Epithelial cell of prostate (primary cell): ENCODE results near the gene XCR1.
"Not testable (repeated sequence)": the region's sequence is repeated elsewhere in the genome, so short reads cannot be mapped to it uniquely, and the experiment has no call there.

Experiments used
- DNase-seq: peaks from one replicate; pipeline ENCODE4 v3.0.0-alpha.2; 2011; ENCODE audit warnings: low read depth, low spot score
- H3K27ac ChIP-seq: fragments of 450-650 bp; 2 replicates; pipeline ENCODE4 v1.5.1; 2017; ENCODE audit warnings: mild to moderate bottlenecking

The XCR1 gene, protein sequence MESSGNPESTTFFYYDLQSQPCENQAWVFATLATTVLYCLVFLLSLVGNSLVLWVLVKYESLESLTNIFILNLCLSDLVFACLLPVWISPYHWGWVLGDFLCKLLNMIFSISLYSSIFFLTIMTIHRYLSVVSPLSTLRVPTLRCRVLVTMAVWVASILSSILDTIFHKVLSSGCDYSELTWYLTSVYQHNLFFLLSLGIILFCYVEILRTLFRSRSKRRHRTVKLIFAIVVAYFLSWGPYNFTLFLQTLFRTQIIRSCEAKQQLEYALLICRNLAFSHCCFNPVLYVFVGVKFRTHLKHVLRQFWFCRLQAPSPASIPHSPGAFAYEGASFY

DNA sequence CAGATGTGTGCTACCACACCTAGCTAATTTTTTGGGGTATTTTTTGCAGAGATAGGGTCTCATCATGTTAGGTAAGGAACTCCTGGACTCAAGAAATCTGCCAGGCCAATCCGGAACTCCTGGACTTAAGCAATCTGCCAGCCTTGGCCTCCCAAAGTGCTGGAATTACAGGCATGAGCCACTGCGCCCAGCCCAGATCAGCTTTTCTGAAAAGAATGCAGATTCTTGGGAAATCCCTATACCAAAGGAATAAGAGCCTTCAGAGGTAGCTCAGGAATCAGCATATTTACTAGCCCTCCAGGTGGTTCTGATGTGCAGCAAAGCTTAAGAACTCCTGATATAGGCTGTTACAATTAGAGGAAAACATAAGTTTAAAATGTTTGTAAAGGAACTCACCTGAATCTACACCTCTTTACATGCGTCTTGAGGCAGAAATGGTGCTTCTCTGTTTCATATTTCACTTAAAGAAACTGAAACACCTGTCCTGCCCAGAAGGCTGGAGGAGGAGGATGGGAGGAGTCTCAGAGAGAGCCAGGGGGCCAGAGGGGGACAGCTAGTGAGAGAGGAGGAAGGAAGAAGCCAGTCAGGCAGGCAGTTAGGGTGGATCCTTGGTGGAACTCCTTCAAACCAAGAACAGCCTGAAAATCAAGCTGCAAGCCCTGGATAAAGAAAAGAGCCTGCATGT is at the start of gene XCR1:
Gene XCR1 (minus strand): TSS at position 463 of the 685 bp plus-strand sequence. CDS start 5,536 bp downstream, outside the sequence.
- H3K27ac ChIP-seq, result no peak within 1 kb of the TSS
- DNase-seq, result no peak

DNA sequence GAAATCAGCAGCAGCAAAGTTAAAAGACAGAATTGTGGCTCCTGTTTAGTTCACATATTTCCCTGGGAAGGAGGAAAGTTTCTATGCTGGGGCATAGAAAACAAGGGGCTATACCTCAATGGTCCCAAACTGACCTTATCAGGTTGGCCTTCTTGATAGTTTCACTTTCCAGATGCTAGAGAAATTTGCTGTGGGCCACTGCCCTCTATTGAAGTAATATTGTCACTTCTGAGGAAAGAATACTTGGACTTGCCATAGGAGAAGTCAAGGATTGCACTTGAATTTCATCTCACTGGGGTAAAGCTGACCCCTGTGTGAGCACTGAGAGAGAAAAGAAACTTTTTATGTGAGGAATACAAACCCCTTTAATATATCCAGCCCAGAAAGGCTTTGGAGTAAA is 49.3 kb upstream of the XCR1 start:
- DNase-seq, result no peak
- H3K27ac ChIP-seq, result no peak overlapping the region

DNA sequence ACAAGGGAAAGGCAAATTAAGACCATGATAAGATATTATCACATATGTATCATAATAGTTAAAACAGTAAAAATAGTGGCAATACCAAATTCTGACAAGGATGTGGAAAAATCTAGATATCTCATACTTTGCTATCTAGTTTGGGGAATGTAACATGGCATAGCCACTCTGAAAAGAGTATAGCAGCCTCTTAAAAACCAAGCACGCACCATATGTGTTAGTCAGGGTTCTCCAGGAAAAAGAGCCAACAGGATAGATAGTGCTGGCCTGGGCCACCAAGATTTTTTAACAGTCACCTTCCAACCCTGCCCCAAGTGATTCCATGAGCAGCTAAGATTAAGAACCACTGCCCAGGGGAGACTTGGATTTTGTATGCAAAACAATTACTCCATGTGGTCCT is 48.5 kb upstream of the XCR1 start:
- no peak overlapping the region for H3K27ac ChIP-seq
- no peak for DNase-seq

DNA sequence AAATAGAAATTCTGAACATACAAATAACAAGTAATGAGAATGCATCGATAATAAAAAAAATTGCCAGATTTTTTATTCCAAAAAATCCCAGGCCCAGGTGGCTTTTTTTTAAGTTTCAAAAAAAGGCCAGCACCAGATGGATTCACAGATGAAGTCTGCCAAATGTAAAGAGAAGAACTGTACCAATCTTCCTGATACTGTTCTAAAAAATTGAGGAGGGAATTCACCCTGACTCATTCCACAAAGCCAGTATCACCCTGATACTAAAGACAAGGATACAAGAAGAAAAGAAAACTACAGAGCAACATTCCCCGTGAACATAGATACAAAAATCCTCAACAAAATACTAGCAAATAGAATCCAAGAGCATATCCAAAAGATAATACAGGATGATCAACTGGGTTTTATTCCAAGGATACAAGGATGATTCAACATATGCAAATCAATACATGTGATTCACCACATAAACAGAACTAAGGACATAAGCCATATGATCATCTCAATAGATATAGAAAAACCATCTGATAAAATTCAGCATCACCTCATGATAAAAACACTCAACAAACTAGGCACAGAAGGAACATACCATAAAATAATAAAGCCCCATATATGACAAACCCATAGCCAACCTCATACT is 44.1 kb upstream of the XCR1 start:
- DNase-seq, result no peak
- no peak overlapping the region for H3K27ac ChIP-seq

DNA sequence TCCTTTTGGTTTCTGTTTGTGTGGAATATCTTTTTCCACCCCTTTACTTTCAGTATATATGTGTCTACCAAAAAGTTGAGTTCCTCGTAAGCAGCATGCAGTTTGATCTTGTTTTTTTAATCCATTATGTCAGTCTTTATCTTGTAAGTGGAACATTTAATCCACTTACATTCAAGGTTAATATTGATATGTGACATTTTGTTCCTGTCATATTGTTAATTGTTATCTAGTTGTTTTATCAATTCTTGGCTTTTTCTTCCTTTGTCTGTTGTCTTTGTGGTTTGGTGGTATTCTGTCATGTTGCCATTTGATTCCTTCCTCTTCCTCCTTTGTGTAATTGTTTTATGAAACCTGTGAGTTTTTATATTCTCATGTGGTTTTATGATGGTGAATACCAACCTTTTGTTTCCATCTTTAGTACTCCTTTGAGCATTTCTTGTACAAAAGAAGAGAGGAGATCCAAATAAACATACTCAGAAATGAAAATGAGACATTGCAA is 43.4 kb upstream of the XCR1 start:
- no peak for DNase-seq
- no peak overlapping the region for H3K27ac ChIP-seq

DNA sequence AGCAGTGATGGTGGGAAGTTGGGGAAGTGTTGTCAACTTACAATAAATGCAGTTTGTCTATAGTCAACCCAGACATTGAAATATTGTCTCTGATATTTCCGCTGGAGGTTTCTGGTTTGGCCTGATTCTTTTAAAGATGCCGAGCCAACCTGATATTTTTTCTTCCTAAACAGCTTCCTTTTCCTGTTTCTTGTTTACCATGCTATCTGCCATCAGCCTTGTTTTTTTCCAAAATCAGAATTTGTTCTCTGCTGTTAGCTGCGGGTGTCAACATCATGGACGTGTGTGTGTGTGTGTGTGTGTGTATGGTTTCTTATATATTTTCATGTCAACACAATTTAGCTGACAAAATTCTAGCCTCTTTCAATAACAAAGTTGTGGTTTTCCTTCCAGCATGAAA is 41.2 kb upstream of the XCR1 start:
- no peak for DNase-seq
- no peak overlapping the region for H3K27ac ChIP-seq

DNA sequence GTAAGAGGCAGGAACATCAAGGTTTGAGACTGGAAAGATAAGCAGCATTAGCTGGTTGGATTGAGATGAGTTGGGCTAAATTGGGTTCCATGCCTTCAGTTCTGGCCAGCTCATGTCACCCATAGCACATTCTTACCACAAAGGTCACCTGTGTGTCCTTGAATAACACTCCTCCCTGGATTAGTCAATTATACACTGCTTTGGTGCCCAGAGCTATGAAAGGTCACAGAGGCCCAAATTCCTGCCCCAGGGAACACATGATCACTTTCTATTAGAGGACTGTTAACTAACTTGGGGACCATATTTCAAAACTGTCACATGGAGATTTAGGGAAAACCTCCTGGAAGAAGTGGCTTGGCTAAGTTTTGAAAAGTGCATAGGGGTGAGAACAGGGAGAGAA is 40.1 kb upstream of the XCR1 start:
- no peak for DNase-seq
- H3K27ac ChIP-seq, result no peak overlapping the region

DNA sequence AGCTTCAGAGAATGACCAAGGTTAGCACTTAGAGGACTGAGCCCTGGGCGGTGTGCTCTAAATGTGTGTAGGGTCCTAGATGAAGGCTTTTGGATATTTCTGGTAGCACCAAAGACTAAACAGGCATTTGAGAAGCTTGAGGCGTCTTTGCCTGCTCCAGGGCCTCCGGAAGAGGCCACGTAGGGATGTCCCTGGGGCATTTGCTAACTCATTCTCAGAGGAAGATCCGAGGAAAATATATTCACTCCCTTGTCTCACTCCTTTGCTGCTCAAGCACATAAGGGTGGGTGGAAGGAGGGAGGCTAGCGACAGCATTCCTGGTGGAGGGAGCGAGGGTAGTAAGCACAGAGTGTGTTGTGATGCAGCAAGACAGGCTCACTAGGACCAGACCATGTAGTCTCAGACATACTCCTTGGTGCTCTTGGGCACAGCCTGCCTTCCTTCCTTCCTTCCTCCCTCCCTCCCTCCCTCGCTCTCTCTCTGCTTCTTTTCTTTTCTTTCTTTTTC is 38.5 kb upstream of the XCR1 start:
- no peak overlapping the region for H3K27ac ChIP-seq
- DNase-seq, result no peak

DNA sequence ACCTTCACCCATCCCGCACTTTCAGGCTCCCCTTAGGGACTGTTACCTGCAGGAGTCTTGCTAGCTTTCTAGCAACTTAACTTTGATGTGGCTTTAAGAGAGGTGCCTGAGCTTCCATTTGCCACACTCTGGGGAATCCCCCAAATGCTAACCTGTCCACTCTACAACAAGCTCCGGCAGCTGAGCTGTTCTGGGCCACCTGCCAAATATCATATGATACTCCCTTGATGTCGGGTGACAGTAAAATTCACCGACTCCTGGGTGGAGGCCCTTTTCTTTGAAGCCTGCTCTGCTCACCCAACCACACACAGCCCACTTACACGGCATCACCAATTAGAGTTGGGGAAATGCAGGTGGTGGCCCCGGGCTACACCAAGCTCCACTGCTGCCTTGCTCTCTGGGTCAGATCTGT is 38.0 kb upstream of the XCR1 start:
- DNase-seq, result peak; percentile 24

DNA sequence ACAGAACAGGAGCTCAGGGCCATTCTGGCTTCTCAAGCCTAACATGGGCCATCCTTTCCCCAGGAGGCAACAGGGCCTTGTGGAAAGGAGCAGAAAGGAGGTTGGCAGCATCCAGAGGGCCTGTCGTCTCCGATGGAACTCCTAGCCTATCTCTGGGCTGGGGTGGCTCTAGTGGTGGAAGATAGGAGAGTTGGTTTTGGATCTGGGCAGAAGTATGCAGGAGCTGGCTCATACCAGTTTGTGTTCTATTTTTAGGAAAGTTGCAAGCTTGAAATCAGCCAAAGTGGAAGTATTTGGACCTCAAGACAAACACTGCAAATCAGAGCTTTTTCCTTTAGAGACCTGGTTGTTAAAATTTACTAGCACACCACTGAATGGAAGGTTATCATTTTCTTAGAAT is 35.4 kb upstream of the XCR1 start:
- DNase-seq, result no peak
- no peak overlapping the region for H3K27ac ChIP-seq

More for the DNA sequence above, 38.0 kb upstream of the XCR1 start:
- no peak overlapping the region for H3K27ac ChIP-seq

DNA sequence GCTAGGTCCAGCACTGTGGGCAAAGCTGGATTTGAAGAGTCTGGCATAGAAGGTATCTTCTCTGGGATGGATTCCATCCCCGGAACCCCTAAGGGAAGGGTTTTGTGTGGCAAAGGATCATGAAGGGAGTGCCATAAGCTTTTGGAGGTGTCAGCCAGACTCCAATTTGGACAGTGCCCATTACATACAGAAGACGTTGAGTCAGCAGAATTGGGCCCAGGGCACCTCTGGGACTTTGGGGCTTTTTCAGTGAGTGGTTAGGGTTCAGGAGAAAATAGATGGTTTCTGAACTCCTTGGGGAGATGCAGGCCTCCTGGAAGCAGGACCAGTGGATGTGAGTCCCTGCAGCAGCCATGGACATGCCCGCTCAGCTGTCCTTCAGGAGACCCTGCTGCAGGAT is 34.6 kb upstream of the XCR1 start:
- no peak overlapping the region for H3K27ac ChIP-seq
- no peak for DNase-seq

DNA sequence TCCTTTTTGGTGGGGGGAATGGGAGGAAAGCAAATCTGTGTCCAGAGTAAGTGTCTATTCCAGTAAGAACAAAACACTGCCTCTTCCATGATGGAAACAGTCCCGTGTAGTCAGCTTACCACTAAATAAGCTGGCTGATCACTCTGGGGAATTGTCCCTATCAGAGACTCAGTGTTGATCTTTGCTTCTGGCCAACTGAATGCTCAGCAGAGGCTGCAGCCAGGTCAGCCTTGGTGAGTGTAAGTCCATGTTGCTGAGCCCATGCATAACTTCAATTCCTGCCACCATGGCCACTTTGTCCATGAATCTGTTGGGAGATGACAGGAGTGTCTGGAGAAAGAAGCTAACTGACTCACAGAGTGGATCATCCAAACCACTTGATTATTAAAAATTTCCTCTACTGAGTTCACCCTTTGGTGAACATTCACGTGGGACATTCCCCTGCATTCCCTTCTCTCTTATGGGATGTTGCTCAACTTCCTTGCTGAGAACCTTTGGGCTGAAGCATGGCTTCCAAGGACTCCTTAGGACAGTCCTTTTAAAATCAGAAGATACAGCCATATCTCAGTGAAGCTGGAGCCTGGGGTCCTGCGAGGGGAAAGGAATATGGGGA is 33.9 kb upstream of the XCR1 start:
- no peak overlapping the region for H3K27ac ChIP-seq
- DNase-seq, result no peak

DNA sequence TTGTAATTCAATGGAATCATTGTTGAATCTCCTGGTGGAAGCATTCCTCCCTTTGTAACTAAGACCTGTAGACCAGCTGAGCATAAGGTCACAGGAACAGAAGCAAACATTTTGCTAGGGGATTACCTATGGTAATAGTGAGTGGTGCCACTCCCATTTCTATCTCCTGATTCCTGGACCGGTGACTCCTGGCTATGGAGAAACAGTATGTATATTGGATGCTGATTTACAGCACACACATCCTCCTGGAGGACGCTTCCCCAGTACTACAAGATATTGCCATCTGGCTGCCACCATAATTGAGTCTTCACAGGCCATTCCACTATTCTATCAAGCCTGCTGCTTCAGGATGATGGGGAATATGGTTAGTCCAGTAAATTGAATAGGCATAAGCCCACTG is 33.3 kb upstream of the XCR1 start:
- no peak overlapping the region for H3K27ac ChIP-seq
- no peak for DNase-seq

DNA sequence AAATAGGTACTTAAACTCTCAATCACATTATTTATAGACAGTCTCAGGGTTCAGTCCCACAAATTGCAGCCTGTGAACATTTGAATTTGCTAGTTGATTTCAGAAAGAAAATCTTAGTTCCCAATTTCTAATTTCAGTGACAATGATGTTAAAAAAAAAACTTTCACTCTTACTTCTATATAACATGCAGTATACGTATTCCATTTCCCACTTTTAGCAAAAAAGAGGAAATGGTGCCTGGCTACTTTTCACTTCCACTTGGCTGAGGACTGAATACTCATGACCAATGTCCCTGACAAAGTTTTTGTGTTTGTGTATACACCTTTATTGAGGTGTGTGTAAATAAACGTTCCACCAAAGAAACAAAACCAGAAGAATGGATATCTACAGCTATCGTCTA is 32.1 kb upstream of the XCR1 start:
- DNase-seq, result no peak
- H3K27ac ChIP-seq, result no peak overlapping the region

DNA sequence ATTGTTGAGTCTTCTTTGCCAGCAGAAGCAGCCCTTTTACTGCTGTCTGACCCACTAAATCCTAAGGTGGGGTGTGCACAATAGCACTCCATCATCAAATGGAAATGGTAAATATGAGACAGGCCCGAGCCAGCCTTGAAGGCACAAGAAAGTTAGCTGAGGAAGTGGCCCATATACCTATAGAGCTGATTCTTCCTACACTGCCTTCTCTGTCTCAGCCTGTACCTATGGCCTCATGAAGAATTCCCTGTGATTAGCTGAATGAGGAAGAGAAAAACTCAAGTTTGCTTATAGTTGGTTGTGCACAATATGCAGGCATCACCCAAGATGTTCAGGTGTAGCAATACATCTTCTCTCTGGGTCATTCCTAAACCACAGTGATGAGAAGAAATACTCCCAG is 31.7 kb upstream of the XCR1 start:
- DNase-seq, result no peak
- no peak overlapping the region for H3K27ac ChIP-seq

DNA sequence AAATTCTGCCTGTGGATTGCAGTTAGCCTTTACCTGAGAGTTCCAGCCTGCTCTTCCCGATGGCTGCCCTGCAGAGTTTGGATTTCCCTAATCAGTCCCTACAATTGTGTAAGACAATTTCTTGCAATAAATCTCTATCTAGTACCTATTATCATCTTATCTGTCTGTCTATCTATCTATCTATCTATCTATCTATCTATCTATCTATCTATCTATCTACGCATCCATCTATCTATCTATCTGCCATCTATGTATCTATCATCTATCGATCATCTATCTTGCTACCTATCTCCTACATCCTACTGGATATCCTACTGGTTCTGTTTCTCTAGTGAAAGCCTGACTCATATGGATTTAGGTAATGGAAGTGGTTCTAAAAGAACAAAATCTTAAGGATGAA is 30.4 kb upstream of the XCR1 start:
- no peak overlapping the region for H3K27ac ChIP-seq
- no peak for DNase-seq

DNA sequence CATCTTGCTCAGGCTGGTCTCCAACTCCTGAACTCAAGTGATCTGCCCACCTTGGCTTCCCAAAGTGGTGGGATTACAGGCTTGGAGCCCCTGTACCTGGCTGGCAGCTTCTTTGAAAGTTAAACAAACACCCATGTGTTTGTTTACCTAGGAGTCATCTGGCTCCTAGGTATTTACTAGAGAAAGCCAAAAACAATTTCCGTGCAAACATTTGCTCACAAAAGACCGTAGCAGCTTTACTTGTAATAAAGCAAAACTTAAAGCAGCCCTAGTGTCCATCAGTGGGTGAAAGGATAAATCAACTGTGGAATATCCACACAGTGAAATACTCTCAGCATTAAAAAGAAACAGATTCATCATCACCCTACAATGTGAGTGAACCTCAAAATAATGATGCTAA is 29.4 kb upstream of the XCR1 start:
- no peak overlapping the region for H3K27ac ChIP-seq
- no peak for DNase-seq

DNA sequence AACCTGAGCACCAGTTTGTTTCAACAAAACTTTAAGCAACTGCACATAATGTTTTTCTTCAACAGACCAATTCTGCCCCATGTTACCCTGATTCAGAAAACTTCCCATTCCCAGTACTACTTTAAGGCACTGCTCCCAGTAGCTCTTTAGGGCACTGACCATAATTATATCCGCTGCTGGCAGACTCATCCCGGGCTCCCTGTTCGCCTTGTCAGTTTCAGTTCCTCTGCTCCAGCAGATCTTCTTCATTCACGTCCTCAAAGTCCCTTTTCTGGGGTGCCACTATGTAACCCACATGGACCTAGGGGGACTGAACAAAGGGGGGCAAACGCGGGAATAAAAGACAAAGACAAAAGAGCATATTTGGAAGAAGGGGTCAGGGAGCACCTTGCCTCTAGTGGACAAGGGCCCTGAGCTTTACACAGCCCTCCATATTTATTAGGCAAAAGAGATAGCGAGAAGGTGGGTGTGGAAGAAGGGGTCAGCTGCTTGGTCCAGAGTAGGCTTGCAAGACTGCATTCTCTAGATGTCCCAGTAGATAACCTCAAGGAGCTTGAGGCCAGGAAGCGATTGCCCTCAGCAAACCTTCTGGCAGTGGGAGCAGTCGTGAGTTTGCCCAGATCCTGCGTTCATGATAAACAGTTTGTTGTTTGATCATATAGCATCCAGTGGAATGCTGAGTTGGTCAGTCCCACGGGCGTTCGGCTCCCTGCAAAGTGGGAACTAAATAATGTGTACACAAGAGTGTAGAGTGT is 26.7 kb upstream of the XCR1 start:
- not testable (repeated sequence) for DNase-seq, H3K27ac ChIP-seq

DNA sequence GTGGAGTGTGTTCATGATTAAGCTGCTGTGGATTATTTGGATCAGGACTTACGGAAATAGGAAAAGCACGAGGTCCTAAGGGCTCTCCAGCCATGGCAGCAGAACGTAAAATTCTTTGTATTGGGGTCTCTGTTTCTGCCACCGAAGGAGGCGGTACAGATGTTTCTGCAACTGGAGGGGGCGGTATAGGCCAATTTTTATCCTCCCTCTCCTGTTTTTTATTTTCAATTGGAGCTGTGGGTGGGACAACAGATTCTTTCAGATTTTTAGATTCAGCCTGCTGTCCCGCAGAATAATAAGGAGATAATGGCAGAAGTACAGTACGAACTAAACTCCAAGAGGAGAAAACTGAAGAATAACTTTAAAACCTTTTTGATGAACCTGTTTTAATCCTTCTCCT is 26.0 kb upstream of the XCR1 start:
- DNase-seq, H3K27ac ChIP-seq: not testable (repeated sequence)

DNA sequence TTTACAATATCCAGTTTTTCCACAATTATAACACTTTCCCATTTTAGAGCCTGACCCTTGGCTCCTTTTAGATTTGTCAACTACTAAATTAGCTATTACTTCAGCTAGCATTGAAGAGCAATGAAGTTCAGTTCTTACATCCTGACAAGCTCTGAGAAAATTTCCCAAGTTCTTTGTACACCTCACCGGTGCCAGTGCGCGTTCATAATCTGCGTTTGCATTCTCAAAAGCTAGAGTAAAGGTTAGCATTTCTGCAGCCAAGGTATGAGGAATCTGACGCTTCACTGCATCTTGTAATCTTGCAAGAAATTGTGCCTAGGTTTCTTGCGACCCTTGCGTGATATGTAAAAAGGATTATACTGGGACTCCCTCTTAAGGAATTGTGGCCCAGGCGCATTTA is 25.2 kb upstream of the XCR1 start:
- no peak overlapping the region for H3K27ac ChIP-seq
- DNase-seq, result no peak
